Measurements from ENCODE around the gene GABRG3. TPM values are rescaled to one million over a fixed set of nuclear protein-coding genes. Genes with fewer than 3 reads are reported as not detected.

Gene GABRG3
- total and polyA plus RNA-seq, 10 of the 15 experiments (the other 5 are each of a cell fraction or from before 2014, with no cell fraction given), result 0.15 TPM; not detected in 9

DNA sequence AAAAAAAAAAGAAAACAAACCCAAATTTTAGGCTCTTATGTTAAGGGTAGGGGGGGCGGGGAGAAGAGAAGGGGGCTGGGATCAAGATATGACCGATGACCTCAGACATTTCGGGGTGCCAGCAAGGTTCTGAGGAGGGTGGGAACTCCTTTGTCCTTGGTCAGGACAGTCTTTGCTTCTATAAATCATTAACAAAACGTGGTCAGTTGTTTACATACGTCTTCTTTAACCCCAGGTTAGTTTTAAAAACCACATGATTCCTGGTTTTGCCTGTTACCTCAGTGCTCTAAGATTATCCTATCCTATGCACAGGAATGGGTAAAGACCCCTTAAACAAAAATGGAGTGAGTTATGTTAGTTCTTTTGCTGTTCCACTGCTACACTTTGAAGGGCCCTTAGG, 285.5 kb downstream of the GABRG3 start:
- DNase-seq (ENCODE audit: low read depth, low spot score) (no peak), ATAC-seq (no peak), FAIRE-seq (no peak)
- RAD21 ChIA-PET (ENCODE audit: unreplicated experiment), result no interaction called here
- TF ChIP-seq MTA3 (IDR thresholded peaks at IDR 0.05; ENCODE audit: borderline replicate concordance, low read length), result no peak
- Histone ChIP-seq H4K20me1 (ENCODE audit: control insufficient read depth, insufficient read depth) (no peaks in the 10 kb centered on the region), H3K4me1 (ENCODE audit: control insufficient read depth, insufficient read depth, low read length) (no peaks in the 10 kb centered on the region), H2AFZ (ENCODE audit: control insufficient read depth, low read depth, low read length) (no peak overlapping the region), H3K27ac (ENCODE audit: control insufficient read depth, insufficient read depth) (no peak overlapping the region), H3K9ac (ENCODE audit: control insufficient read depth, insufficient read depth, low read length) (no peak overlapping the region), H3K79me2 (ENCODE audit: control insufficient read depth, insufficient read depth, low read length) (no peaks in the 10 kb centered on the region), H3K4me3 (no peak overlapping the region), H3K4me2 (ENCODE audit: control insufficient read depth, insufficient read depth) (no peak overlapping the region), H3K36me3 (ENCODE audit: control insufficient read depth in 2 of 2, insufficient read depth in 2 of 2, low read length in 1 of 2) (no peaks in the 10 kb centered on the region), H3K27me3 (replicated peaks in 1 of 2; ENCODE audit: control insufficient read depth in 2 of 2, insufficient read depth in 2 of 2, low read length in 1 of 2) (no peaks in the 10 kb centered on the region), H3K9me3 (replicated peaks; ENCODE audit: control insufficient read depth, insufficient read depth, low read length) (no peaks in the 10 kb centered on the region; the same call in 2 of the 3 replicates)
- POLR2A ChIA-PET, result no interaction called here
- SMC1A ChIA-PET (ENCODE audit: uncharacterized antibody, unreplicated experiment), result no interaction called here
- CTCF ChIA-PET, result no interaction called here
- 0% methylated on average over 5 of the region's 5 CpGs for WGBS (ENCODE audit: insufficient coverage, insufficient replicate concordance, low lambda C conversion rate, missing lambda C conversion rate)
- intact Hi-C loops (cut with micrococcal nuclease; ENCODE audit: unreplicated experiment) (no loop called here), in situ Hi-C loops (cut with MboI) (no loop called here)
- BruUV-seq (replicated peaks), result no TSS peak

DNA sequence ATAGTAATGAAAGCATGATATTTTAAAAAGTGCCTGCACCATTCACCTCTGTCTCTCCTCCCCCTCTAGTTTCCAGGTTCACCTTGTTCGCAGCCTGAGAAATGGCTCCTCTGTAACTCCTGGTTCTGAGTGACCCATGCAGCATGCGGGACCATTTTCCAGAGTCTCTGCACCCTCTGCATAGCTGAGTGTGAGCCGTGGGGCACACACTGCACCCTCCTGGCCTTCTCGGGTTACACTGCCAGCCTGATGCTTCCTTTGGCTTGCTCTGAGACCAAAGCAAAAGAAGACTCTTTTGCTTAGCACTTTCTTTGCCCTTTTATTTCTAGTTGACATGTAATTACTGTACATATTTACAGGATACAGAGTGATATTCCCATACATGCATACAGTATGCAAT, 287.3 kb downstream of the GABRG3 start:
- no peaks in the 10 kb centered on the region for H3K4me1 ChIP-seq (ENCODE audit: control insufficient read depth, insufficient read depth, low read length)
- H3K27ac ChIP-seq (ENCODE audit: control insufficient read depth, insufficient read depth), result no peak overlapping the region
- H3K36me3 ChIP-seq (ENCODE audit: control insufficient read depth in 2 of 2, insufficient read depth in 2 of 2, low read length in 1 of 2), result no peaks in the 10 kb centered on the region
- CTCF ChIA-PET, result no interaction called here
- intact Hi-C loops (cut with micrococcal nuclease; ENCODE audit: unreplicated experiment), result no loop called here
- RAD21 ChIA-PET (ENCODE audit: unreplicated experiment), result no interaction called here
- no peaks in the 10 kb centered on the region; the same call in 2 of the 3 replicates for H3K9me3 ChIP-seq (replicated peaks; ENCODE audit: control insufficient read depth, insufficient read depth, low read length)
- POLR2A ChIA-PET, result no interaction called here
- BruUV-seq (replicated peaks), result no TSS peak
- 35% methylated on average over 4 of the region's 4 CpGs for WGBS (ENCODE audit: insufficient coverage, insufficient replicate concordance, low lambda C conversion rate, missing lambda C conversion rate)
- FAIRE-seq (no peak), DNase-seq (ENCODE audit: low read depth, low spot score) (no peak), ATAC-seq (no peak)
- no peaks in the 10 kb centered on the region for H3K79me2 ChIP-seq (ENCODE audit: control insufficient read depth, insufficient read depth, low read length)
- SMC1A ChIA-PET (ENCODE audit: uncharacterized antibody, unreplicated experiment), result no interaction called here
- H2AFZ ChIP-seq (ENCODE audit: control insufficient read depth, low read depth, low read length), result no peak overlapping the region
- no peak overlapping the region for H3K4me3 ChIP-seq
- no peaks in the 10 kb centered on the region for H4K20me1 ChIP-seq (ENCODE audit: control insufficient read depth, insufficient read depth)
- no peak overlapping the region for H3K9ac ChIP-seq (ENCODE audit: control insufficient read depth, insufficient read depth, low read length)
- no peak overlapping the region for H3K4me2 ChIP-seq (ENCODE audit: control insufficient read depth, insufficient read depth)
- in situ Hi-C loops (cut with MboI), result no loop called here
- no peaks in the 10 kb centered on the region for H3K27me3 ChIP-seq (replicated peaks in 1 of 2; ENCODE audit: control insufficient read depth in 2 of 2, insufficient read depth in 2 of 2, low read length in 1 of 2)
- TF ChIP-seq CTCF (IDR thresholded peaks at IDR 0.05 in 2 of 3, conservative IDR thresholded peaks at IDR 0.05 in 1 of 3; ENCODE audit: control insufficient read depth in 2 of 3, extremely low read depth in 1 of 3, insufficient read depth in 1 of 3, low read depth in 3 of 3, low read length in 3 of 3), result no peak
- TF ChIP-seq, protein P1, sequence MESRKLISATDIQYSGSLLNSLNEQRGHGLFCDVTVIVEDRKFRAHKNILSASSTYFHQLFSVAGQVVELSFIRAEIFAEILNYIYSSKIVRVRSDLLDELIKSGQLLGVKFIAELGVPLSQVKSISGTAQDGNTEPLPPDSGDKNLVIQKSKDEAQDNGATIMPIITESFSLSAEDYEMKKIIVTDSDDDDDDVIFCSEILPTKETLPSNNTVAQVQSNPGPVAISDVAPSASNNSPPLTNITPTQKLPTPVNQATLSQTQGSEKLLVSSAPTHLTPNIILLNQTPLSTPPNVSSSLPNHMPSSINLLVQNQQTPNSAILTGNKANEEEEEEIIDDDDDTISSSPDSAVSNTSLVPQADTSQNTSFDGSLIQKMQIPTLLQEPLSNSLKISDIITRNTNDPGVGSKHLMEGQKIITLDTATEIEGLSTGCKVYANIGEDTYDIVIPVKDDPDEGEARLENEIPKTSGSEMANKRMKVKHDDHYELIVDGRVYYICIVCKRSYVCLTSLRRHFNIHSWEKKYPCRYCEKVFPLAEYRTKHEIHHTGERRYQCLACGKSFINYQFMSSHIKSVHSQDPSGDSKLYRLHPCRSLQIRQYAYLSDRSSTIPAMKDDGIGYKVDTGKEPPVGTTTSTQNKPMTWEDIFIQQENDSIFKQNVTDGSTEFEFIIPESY (IDR thresholded peaks at IDR 0.05), result no peak
- no peak for TF ChIP-seq SMAD1 (IDR thresholded peaks at IDR 0.05; ENCODE audit: low read depth, partially characterized antibody)
- TF ChIP-seq EZH2 (IDR thresholded peaks at IDR 0.05; ENCODE audit: borderline replicate concordance, control insufficient read depth, low read depth, low read length), result no peak
- TF ChIP-seq MTA3 (IDR thresholded peaks at IDR 0.05; ENCODE audit: borderline replicate concordance, low read length), result no peak
- no peak for TF ChIP-seq RELA (IDR thresholded peaks at IDR 0.05; ENCODE audit: borderline replicate concordance, partially characterized antibody)
- no peak for TF ChIP-seq HDGF (IDR thresholded peaks at IDR 0.05)
- TF ChIP-seq STAT3 (IDR thresholded peaks at IDR 0.05; ENCODE audit: low read depth, low read length), result no peak
- TF ChIP-seq SRF (IDR thresholded peaks at IDR 0.05; ENCODE audit: low read depth in 2 of 2, low read length in 2 of 2), result no peak
- TF ChIP-seq, protein P2, sequence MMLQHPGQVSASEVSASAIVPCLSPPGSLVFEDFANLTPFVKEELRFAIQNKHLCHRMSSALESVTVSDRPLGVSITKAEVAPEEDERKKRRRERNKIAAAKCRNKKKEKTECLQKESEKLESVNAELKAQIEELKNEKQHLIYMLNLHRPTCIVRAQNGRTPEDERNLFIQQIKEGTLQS (IDR thresholded peaks at IDR 0.05; ENCODE audit: borderline replicate concordance, extremely low read depth, low read depth, low read length), result no peak
- TF ChIP-seq PAX5 (IDR thresholded peaks at IDR 0.05; ENCODE audit: borderline replicate concordance, low read depth, low read length), result no peak
- TF ChIP-seq HSF1 (IDR thresholded peaks at IDR 0.05; ENCODE audit: low read depth, low read length), result no peak
